NK-92 treated with Interleukin-12 subunit alpha and Interleukin-12 subunit beta, amount 100 ng/mL, for 24 hours (cell line): Measurements from ENCODE around the gene HSPA4.

Experiments used
- DNase-seq: peaks from one replicate; lab custom pipeline; 2025; lab: John Stamatoyannopoulos, UW

Gene HSPA4

DNA sequence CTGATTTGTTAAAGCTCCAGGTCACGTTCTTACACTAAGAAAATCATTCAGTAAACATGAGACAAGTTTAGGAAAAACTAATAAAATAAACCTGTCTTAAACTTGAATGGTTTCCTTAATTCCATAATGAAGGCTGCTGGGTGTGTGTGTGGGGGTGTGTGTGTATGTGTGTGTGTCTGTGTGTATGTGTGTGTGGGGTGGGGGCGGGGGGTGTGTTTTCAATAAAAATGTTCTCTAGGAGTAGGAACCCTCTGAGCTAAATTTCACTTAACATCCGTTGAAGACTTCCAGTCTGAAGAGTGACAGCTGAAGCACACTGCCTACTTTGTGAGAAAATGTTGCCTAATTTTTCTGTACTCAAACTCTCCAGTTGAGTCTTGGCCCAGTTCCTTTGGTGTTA lies 54.5 kb downstream of the HSPA4 start:
- no peak for DNase-seq

DNA sequence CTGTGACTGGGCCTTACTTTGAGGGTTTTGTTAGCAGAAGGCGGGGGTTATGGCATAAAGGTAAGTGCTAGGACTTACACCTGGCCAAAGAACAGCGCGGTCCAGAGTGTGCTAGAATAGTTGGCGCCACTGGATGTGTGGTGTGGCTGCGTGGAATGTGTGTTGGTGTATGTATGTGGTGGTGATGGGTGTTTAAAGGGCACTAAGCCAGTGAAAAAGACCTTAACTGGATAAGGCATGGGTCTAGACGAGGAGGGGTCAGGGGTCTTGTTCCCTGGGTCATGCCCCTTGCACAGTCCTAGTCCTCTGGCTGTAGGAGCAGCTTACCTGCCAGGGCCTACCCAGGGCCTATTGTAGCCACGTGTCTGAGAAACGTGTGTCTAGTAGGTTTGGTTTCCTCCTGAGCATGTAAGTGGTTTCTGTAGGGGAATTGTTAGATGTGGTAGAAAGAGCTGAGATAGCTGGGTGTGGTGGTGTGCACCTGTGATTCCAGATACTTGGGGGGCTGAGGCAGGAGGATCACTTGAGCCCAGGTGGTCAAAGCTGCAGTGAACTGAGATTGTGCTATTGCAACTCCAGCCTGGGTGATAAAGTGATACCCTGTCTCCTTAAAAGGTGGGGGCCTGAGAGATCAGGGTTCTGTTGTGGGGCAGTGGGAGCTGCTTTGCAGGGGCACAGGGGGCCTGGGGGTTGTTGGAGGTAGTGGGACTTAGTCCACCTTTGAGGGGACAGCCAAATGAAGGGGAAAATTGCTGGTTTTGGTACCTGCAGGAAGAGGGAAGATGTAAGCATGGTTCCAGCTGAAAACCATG lies 55.2 kb downstream of the HSPA4 start:
- no peak for DNase-seq

DNA sequence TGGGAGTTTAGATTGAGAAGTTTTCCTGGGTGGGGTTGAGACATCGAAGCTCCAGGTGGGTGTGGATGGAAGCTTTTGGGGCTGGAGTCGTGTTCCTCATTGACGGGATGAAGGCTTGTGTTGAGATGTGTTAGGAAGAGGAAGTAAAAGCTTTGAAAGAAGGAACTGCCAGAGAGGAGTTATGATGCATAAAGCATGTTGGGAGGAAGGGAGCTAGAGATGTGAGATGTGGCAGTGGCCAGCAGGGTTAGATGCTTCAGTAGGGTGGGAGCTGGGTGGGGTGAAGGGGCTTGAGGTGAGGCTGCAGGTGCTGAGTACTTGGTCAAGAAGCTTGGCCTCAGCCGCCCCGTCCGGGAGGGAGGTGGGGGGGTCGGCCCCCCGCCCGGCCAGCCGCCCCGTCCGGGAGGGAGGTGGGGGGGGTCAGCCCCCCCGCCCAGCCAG lies 56.7 kb downstream of the HSPA4 start:
- no peak for DNase-seq

DNA sequence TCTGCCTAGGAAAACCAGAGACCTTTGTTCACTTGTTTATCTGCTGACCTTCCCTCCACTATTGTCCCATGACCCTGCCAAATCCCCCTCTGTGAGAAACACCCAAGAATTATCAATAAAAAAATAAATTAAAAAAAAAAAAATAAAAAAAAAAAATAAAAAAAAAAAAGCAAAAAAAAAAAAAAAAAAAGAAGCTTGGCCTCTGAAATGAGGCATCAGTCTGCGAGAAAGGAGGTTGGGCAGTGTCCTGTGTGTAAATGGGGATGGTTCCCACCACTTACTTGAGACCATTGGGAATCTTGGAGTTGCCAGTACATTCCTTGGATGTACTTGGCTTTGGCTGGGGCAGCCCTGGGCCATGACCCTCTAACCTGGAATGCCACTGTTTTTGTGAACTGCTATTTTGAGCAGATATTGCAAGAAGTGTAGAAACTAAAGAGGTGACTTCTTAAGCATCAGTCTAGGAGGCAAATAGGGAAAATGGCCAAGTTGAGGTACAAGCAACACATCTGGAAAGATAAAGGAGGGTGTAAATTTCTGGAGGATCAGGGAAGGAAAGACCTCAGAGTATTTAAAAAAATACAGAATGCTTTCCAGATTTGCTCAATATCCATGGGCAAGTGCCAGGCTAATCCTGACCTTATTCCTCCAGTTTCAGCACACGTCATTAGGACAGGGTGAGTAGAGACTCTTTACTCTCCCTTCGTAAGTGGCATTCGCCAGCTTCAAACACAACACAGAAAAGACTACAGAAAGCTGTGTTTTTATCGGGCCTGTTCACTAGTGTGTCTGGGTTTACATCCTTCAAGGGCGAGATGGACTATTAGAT lies 58.1 kb downstream of the HSPA4 start:
- no peak for DNase-seq

DNA sequence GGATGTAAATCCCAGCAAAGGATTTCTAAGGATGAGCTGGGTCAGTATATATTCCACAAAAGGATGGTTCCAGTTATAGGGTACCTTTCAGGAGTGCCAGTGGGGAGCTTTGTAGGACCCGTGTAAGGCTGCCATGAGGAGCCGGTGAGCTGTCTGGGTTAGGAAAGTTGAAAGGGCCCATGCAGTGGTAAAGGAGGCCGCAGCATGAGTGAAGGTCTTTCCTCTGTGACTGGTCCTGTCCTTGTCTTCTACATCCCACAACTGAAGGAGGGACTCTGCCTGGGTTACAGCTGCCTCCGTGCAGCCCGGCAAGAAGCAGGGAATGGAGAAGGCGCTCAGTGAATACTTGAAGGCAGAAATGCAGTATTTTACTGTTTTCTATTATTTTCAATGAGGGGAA lies 58.9 kb downstream of the HSPA4 start:
- DNase-seq: no peak

DNA sequence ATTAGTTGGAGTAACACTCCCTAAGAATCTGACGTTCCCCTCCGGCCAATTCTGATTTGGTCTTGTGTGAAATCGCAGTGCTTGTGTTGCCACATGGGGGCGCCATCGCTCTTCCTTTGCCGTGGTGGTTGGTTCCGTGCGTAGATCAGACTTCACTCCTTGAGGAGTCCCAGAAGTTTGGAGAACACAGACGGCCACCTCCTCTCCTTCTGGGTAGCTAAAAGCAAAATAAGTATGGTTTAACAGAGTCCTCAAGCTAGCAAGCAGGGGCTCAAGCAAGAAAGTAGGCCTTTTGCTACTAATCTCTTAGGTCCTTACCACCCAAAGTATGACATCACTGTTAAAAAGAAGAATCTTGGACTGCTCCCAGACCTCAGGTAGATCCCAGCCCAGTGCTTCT lies 59.5 kb downstream of the HSPA4 start:
- DNase-seq: peak; percentile 37

GRCh38 chr5:133112026-133112660 lies 60.3 kb downstream of the HSPA4 start:
- DNase-seq: no peak

- DNase-seq: no peak
Observed at GRCh38 chr5:133113331-133114061, 61.7 kb downstream of the HSPA4 start.

- no peak for DNase-seq
Observed at GRCh38 chr5:133114166-133114932, 62.5 kb downstream of the HSPA4 start.

- no peak for DNase-seq
Observed at GRCh38 chr5:133114933-133115310, 63.1 kb downstream of the HSPA4 start.

DNA sequence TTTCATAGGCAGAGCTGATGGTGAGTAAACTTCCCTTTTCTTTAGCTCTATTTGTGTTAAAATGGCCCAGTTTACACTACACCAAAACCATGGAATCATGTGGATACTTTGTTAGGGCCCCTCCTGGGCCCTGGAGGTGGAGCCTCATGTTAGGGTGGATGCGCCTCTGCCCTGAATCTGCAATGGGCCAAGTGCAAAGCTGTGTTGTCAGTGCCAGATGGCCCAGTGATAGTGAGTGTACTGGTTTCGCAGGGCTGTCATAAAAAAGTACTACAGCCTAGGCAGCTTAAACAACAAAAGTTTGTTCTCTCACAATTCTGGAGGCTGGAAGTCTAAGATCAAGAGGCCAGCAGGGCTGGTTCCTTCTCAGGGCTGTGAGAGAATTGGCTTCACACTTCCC lies 64.8 kb downstream of the HSPA4 start:
- DNase-seq: no peak

DNA sequence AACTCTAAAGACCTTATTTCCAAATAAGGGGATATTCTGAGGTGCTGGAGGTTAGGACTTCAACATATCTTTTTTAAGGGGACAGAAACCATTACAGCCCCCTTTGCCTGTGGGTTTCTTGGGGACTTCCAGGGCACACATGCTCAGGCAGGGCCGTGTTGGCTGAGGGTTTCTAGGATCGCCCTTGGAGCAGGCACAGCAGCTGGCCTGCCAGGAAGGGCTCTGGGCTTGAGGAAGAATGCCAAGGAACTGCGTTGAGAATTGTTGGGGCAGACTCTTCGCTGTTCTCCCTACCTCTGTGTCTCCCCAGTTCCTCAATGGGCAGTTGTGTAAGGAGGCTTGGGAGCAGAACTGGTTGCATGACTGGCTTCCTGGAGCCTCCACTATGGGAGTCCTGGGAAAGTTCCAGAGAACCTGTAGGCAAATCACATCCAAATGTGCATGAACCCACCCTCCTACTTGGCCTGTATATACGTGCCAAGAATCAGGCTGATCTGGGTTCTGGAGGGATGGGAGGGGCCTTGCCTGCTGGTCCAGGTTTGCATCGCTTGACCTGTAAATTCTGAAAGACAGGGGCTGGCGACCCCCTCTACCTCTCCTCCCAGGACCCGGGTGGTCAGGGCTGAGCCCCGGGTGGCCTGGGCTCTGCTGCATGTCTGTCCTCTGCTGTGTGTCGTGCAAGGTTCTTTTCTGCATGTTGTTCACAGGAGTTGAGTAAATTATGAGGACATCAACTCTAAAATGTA lies 65.5 kb downstream of the HSPA4 start:
- no peak for DNase-seq

GRCh38 chr5:133117912-133118445 lies 66.2 kb downstream of the HSPA4 start:
- no peak for DNase-seq

- DNase-seq: no peak
Observed at GRCh38 chr5:133118741-133119140, 66.9 kb downstream of the HSPA4 start.

DNA sequence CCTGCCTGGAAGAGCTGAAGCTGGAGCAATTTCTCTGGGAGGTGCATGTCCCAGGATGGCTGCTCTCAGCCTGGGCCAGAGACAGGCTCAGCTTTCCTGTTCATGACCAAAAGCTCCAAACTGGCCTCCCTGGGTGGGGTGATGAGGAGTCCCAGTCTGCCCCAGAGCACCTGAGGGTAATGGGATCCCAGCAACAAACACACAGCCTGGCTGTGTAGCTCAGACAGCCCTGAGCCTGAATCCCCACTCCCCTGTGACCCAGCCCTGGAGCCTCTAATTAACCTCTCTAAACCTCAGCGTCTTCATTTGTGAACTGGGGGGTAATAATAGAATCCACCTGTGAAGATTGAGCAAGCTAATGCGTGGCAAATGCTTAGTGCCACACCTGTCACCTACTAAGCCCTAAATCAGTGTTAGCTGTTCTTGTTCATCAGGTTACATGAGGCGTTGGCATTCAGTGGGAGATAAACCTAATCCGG lies 67.5 kb downstream of the HSPA4 start:
- DNase-seq: no peak

DNA sequence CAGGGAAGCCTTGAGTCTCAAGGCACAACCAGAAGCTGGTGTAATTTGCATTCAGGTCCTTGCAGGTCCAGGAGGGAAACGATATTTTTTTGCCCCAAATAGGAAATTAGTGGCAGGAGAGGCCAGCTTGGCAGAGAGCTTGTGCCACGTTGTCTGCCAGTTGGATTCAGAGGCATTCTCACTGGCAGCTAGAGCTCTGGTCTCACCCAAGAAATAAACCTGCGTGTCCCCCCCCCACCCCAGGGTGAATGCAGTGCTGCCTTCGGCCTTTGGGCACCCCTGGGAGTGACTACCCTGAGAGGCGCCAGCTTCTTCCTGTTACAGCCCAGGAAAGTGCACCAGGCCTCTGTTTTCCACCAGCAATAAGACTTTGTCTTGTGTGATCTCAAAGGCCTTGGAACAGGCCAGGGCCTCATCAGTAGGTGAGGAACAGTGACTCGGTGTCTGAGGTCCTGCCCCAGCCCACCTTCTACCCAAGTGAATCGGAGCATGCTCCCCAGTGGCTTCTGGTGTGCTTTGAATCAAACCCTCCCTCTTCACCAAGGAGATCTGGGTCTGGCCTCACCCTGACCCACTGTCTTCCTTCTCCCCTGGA lies 68.4 kb downstream of the HSPA4 start:
- DNase-seq: no peak

DNA sequence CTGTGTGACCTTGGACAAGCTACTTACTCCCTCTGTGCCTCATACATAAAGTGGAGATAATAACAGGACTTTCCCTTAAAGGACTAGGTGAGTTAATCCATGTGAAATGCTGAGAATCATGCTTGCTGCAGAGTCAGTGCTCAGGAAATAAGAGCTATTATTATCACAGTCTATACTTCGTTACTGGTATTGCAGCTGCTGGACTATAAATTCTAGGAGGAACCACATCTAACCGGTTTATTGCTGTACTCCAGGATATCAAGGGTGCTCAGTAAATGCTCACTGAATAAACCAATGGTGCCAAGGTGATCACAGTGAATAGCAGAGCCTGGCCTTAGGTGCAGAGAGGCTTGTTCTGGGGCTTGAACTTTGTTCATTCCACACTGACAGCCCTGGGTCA lies 69.3 kb downstream of the HSPA4 start:
- no peak for DNase-seq

- no peak for DNase-seq
Observed at GRCh38 chr5:133121611-133122150, 69.9 kb downstream of the HSPA4 start.

DNA sequence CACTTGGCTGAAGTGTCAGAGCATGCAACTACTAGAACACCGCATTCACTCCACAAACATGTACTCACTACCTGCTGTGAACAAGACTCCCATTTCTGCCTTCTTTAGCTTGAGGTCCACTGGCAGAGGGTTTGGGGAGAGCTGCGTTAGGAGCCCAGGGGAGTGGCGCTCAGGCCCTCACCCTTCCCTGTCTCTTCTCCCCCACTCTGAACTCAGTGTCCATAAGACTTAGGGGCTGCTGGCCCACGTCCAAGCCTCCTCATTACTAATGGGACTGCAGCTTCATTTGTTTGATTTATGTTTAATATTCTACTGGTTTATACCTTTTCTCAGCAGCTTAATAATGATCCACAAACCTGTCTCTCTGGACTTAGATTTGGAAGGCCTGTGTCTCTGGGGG lies 70.9 kb downstream of the HSPA4 start:
- DNase-seq: no peak

DNA sequence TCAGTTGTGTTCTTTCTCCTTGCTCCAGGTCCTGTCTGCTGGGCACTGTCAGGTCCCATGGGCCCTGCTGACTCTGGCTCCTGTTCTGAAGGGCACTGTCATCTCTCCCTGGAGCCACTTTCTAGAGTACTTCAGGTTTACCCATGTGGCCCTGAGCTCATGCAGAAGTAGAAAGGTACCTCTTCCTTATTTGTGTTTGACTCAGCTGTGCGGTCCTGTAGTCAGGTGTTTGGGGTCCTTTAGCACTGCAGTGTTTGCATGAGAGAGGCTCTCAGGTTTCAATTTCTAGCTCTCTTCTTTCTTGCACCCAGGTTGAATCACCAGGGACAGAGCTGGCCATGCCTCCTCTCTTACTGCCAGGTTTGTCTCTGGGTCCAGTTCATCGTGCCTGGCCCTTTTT lies 71.5 kb downstream of the HSPA4 start:
- DNase-seq: no peak
